Brain microvascular endothelial cell (primary cell): Measurements from ENCODE around the gene RPF1.
"Not testable (repeated sequence)": the region's sequence is repeated elsewhere in the genome, so short reads cannot be mapped to it uniquely, and the experiment has no call there.

Source experiments
- DNase-seq: peaks from one replicate; pipeline ENCODE4 v3.0.0-alpha.2; 2020
- H3K27ac ChIP-seq: fragments of 250-450 bp; sonication (Bioruptor Pico); 2 replicates; pipeline ENCODE4 v1.5.1; 2020; ENCODE audit warnings: mild to moderate bottlenecking, moderate library complexity
- H3K27me3 ChIP-seq: fragments of 250-450 bp; sonication (Bioruptor Pico); replicated peaks from 2 replicates; pipeline ENCODE4 v1.5.1; 2020; ENCODE audit warnings: mild to moderate bottlenecking
- H3K36me3 ChIP-seq: fragments of 250-450 bp; sonication (Bioruptor Pico); replicated peaks from 2 replicates; pipeline ENCODE4 v1.5.1; 2020; ENCODE audit warnings: mild to moderate bottlenecking
- H3K4me3 ChIP-seq: 2 replicates; pipeline ENCODE4 v1.5.1; 2011; ENCODE audit warnings: low read depth, mild to moderate bottlenecking, control low read depth, low read length, moderate library complexity
- in situ Hi-C: cut with HindIII; loops from 2 replicates; pipeline ENCODE4 v1.10.0; 2017; ENCODE audit warnings: low sequenced_read_pairs, low pct_ligation_motif_present
- TF ChIP-seq, protein P1 (sequence below): IDR thresholded peaks from 2 replicates; pipeline ENCODE4 v1.5.1; 2011; ENCODE audit warnings: low read depth, mild to moderate bottlenecking, moderate library complexity, low read length, control low read depth, inconsistent platforms; ENCODE audit errors: missing control alignments

RPF1 gene

GRCh38 chr1:84434801-84435549 is 44.1 kb upstream of the RPF1 start:
- H3K4me3 ChIP-seq, result no peak overlapping the region
- in situ Hi-C loops, result loop anchor here (10.0 to 25.0 kb wide), 2 partner anchors 290 to 327 kb away; partner anchors contain the start of gene PRKACB

DNA sequence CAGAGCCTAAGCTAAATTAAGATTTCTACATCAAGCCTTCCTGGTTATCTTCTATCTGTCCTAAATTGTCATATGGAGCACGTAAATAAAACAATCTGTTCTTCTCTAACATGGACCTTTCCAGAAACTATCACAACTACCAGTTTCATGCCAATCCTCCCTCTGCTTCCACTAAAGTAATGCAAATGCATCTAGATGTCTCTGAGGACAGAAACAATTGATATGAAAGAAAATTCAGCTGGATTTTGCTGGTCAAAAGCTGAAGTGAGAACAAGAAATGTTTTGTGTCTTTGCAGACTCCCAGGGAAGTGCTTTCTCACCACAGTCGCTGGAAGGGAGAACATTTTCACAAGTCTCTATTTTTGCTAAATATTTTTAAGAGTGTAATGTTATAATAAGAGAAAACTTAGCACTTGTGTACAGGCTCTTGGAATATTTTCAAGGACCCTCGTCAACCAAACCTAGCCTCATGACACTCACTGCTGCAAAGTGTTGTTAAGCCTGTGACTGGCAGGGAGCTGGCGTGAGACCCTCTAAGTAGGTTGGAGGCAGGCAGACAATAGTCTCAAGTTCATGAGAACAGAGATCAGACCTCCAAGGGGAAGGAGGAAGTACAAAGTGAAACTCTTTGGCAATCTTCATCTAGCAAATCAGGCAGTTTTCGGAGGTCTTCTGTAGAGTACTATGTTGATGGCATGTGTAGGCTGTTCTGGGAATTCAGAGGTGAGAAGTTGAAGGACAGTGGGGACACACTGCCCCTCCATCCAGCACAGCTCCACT is 42.0 kb upstream of the RPF1 start:
- H3K36me3 ChIP-seq, result no peaks in the 10 kb centered on the region
- no peak overlapping the region for H3K4me3 ChIP-seq

More at GRCh38 chr1:84434801-84435549, 44.1 kb upstream of the RPF1 start:
- Histone ChIP-seq H3K27me3 (no peaks in the 10 kb centered on the region), H3K27ac (no peak overlapping the region), H3K36me3 (no peaks in the 10 kb centered on the region)
- TF ChIP-seq, protein P1, sequence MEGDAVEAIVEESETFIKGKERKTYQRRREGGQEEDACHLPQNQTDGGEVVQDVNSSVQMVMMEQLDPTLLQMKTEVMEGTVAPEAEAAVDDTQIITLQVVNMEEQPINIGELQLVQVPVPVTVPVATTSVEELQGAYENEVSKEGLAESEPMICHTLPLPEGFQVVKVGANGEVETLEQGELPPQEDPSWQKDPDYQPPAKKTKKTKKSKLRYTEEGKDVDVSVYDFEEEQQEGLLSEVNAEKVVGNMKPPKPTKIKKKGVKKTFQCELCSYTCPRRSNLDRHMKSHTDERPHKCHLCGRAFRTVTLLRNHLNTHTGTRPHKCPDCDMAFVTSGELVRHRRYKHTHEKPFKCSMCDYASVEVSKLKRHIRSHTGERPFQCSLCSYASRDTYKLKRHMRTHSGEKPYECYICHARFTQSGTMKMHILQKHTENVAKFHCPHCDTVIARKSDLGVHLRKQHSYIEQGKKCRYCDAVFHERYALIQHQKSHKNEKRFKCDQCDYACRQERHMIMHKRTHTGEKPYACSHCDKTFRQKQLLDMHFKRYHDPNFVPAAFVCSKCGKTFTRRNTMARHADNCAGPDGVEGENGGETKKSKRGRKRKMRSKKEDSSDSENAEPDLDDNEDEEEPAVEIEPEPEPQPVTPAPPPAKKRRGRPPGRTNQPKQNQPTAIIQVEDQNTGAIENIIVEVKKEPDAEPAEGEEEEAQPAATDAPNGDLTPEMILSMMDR, result no peak
- DNase-seq, result no peak

GRCh38 chr1:84442256-84442655 is 36.8 kb upstream of the RPF1 start:
- in situ Hi-C loops, result loop anchor here (25.0 kb wide), 1 partner anchor 320 kb away; no protein-coding TSS in a partner anchor
- DNase-seq, result peak; percentile 74

More for the DNA sequence above, 42.0 kb upstream of the RPF1 start:
- TF ChIP-seq, protein P1, result no peak
- H3K27me3 ChIP-seq, result no peaks in the 10 kb centered on the region
- DNase-seq, result no peak
- in situ Hi-C loops, result loop anchor here (10.0 to 25.0 kb wide), 2 partner anchors 292 to 325 kb away; partner anchors contain the start of gene PRKACB
- H3K27ac ChIP-seq, result no peak overlapping the region

GRCh38 chr1:84442747-84443646 is 36.1 kb upstream of the RPF1 start:
- in situ Hi-C loops, result loop anchor here (25.0 kb wide), 1 partner anchor 319 kb away; no protein-coding TSS in a partner anchor
- H3K27ac ChIP-seq, H3K36me3 ChIP-seq, H3K27me3 ChIP-seq, DNase-seq, H3K4me3 ChIP-seq: not testable (repeated sequence)

More at GRCh38 chr1:84442256-84442655, 36.8 kb upstream of the RPF1 start:
- Histone ChIP-seq H3K4me3 (no peak overlapping the region), H3K27me3 (no peaks in the 10 kb centered on the region), H3K36me3 (no peaks in the 10 kb centered on the region), H3K27ac (no peak overlapping the region)
- TF ChIP-seq, protein P1, result peak; percentile 42

DNA sequence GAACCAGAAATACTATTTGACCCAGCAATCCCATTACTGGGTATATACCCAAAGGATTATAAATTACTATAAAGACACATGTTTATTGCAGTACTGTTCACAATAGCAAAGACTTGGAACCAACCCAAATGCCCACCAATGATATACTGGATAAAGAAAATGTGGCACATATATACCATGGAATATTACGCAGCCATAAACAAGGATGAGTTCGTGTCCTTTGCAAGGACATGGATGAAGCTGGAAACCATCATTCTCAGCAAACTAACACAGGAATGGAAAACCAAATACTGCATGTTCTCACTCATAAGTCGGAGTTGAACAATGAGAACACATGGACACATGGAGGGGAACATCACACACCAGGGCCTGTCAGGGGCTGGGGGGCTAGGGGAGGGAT is 30.4 kb upstream of the RPF1 start:
- not testable (repeated sequence) for H3K36me3 ChIP-seq, H3K4me3 ChIP-seq, DNase-seq, H3K27me3 ChIP-seq, H3K27ac ChIP-seq
- in situ Hi-C loops, result loop anchor here (25.0 kb wide), 1 partner anchor 314 kb away; no protein-coding TSS in a partner anchor

GRCh38 chr1:84450910-84451309 is 28.2 kb upstream of the RPF1 start:
- in situ Hi-C loops, result no loop called here
- no peak overlapping the region for H3K4me3 ChIP-seq
- no peak overlapping the region for H3K27ac ChIP-seq
- H3K27me3 ChIP-seq, result no peaks in the 10 kb centered on the region
- DNase-seq, result no peak
- H3K36me3 ChIP-seq, result no peaks in the 10 kb centered on the region
- TF ChIP-seq, protein P1, result no peak
